GM12878 (cell line): Measurements from ENCODE around the gene CAMK2G. TPM values are rescaled to one million over a fixed set of nuclear protein-coding genes. Genes with fewer than 3 reads are reported as not detected.

Experiments
- ATAC-seq: fragments of 200-7000 bp; cut with Tn5 transposase; 3 replicates; pipeline ENCODE4 v1.9.1; 2020; ENCODE audit warnings: mild to moderate bottlenecking, moderate library complexity
- BruUV-seq: library from RNA; stranded (reverse); fragments of 400-500 nt; replicated peaks from 2 replicates; lab custom pipeline; 2021; lab: Mats Ljungman, UMichigan
- CTCF ChIA-PET: fragments of 300-600 bp; sonication (Branson Sonifier 250); formaldehyde crosslinking; extraction: SDS; loops from one replicate; lab custom pipeline; 2021; ENCODE audit warnings: inconsistent platforms; lab: Yijun Ruan, JAX
- POLR2A ChIA-PET: fragments of 350-600 bp; formaldehyde crosslinking; extraction: SDS; loops from one replicate; lab custom pipeline; 2021; ENCODE audit warnings: inconsistent platforms; lab: Charles Lee
- RAD21 ChIA-PET: fragments of 300-600 bp; sonication (Branson Sonifier 250); formaldehyde crosslinking; loops from one replicate; lab custom pipeline; 2023; ENCODE audit warnings: antibody characterized with exemption; ENCODE audit not compliant: unreplicated experiment; lab: Charles Lee
- SMC1A ChIA-PET: fragments of 300-600 bp; sonication (Branson Sonifier 250); formaldehyde crosslinking; loops from one replicate; lab custom pipeline; 2023; ENCODE audit not compliant: unreplicated experiment, uncharacterized antibody; lab: Charles Lee
- DNase-seq: peaks from one replicate; pipeline ENCODE4 v3.0.0-alpha.2; 2011; ENCODE audit warnings: low read depth, low spot score
- FAIRE-seq: peaks from 3 replicates; lab custom pipeline; 2011; peaks lifted over from hg19 to GRCh38; lab: Jason Lieb, UNC
- H2AFZ ChIP-seq: 2 replicates; pipeline ENCODE4 v1.6.0; 2011; ENCODE audit warnings: low read depth, low read length, control low read depth; ENCODE audit not compliant: control insufficient read depth
- H3K27ac ChIP-seq: 2 replicates; pipeline ENCODE4 v1.5.1; 2011; ENCODE audit warnings: control low read depth; ENCODE audit not compliant: control insufficient read depth, insufficient read depth
- H3K27me3 ChIP-seq, 2 experiments: replicated peaks in 1 of 2; 2 replicates each; pipeline versions ENCODE4 v1.6.0 to v1.6.1; 2011; ENCODE audit warnings: low read length in 1 of 2; ENCODE audit not compliant: control insufficient read depth in 2 of 2, insufficient read depth in 2 of 2
- H3K36me3 ChIP-seq, 2 experiments: 2 replicates each; pipeline ENCODE4 v1.5.1; 2011; ENCODE audit warnings: low read length in 1 of 2; ENCODE audit not compliant: control insufficient read depth in 2 of 2, insufficient read depth in 2 of 2
- H3K4me1 ChIP-seq: 2 replicates; pipeline ENCODE4 v1.6.1; 2011; ENCODE audit warnings: mild to moderate bottlenecking, low read length, moderate library complexity, mixed read lengths; ENCODE audit not compliant: control insufficient read depth, insufficient read depth
- H3K4me2 ChIP-seq: 2 replicates; pipeline ENCODE4 v1.6.0; 2011; ENCODE audit warnings: control low read depth; ENCODE audit not compliant: control insufficient read depth, insufficient read depth
- H3K4me3 ChIP-seq: fragments of 200-600 bp; sonication (generic); 2 replicates; pipeline ENCODE4 v1.5.1; 2016
- H3K79me2 ChIP-seq: 2 replicates; pipeline ENCODE4 v1.6.0; 2011; ENCODE audit warnings: low read length; ENCODE audit not compliant: control insufficient read depth, insufficient read depth
- H3K9ac ChIP-seq: 2 replicates; pipeline ENCODE4 v1.8.0; 2011; ENCODE audit warnings: low read length, control low read depth, mixed read lengths; ENCODE audit not compliant: control insufficient read depth, insufficient read depth
- H3K9me3 ChIP-seq: replicated peaks from 3 replicates; pipeline ENCODE4 v1.5.1; 2011; ENCODE audit warnings: mild to moderate bottlenecking, low read length; ENCODE audit not compliant: control insufficient read depth, insufficient read depth
- H4K20me1 ChIP-seq: 2 replicates; pipeline ENCODE4 v1.6.0; 2011; ENCODE audit not compliant: control insufficient read depth, insufficient read depth
- CREB1 ChIP-seq: IDR thresholded peaks from 2 replicates; pipeline ENCODE4 v1.6.1; 2012; ENCODE audit warnings: low read depth, mild to moderate bottlenecking, inconsistent platforms
- NR2F1 ChIP-seq: fragments of 450-650 bp; conservative IDR thresholded peaks from 2 replicates; pipeline ENCODE4 v1.6.1; 2017; ENCODE audit warnings: mild to moderate bottlenecking
- RUNX3 ChIP-seq: IDR thresholded peaks from 2 replicates; pipeline ENCODE4 v1.6.1; 2012; ENCODE audit warnings: low read length, inconsistent platforms
- WGBS: methylation state at CpG from one replicate; pipeline ENCODE4 v1.1.6; 2016; ENCODE audit warnings: low lambda C conversion rate; ENCODE audit not compliant: insufficient replicate concordance, insufficient coverage; ENCODE audit errors: missing lambda C conversion rate; 5-methylcytosine and 5-hydroxymethylcytosine counted together
- in situ Hi-C: fragments of 300-500 bp; cut with MboI; formaldehyde crosslinking; loops from 9 replicates; pipeline ENCODE4 v1.14.3; 2018; ENCODE audit warnings: mixed read lengths
- intact Hi-C: fragments of 100-400 bp; cut with micrococcal nuclease; formaldehyde crosslinking; loops from one replicate; pipeline ENCODE4 v1.14.2; 2022; ENCODE audit not compliant: unreplicated experiment
- polyA plus RNA-seq, 11 experiments: library from polyadenylated mRNA; depleted of rRNA in 4 of 11; unstranded in 6 of 11; stranded (reverse) in 5 of 11; fragments of >200 nt; fragmentation: Nextera tagmentation in 4 of 11; fragmentation: Illumina TruSeq in 1 of 11; extraction: Ambion mirVana in 4 of 11; extraction: Trizol in 1 of 11; gene quantifications; 1 replicate in 1 of 11; 2 replicates in 10 of 11; pipeline versions ENCODE4 v1.2.1 to v1.2.3, GENCODE V29; 2011 to 2016; ENCODE audit warnings: inconsistent platforms in 2 of 11, missing spikeins in 2 of 11, low read depth in 1 of 11
- total RNA-seq, 4 experiments: library from RNA; depleted of rRNA in 3 of 4; stranded (reverse); fragments of >200 nt in 3 of 4; fragmentation: Illumina TruSeq in 1 of 4; extraction: Trizol in 1 of 4; gene quantifications; 2 replicates each; pipeline versions ENCODE4 v1.2.1 to v1.2.3, GENCODE V29; 2013 to 2021
- TF ChIP-seq, protein P1 (sequence below): fragments of 450-650 bp; IDR thresholded peaks from 2 replicates; pipeline ENCODE4 v1.6.1; 2017; ENCODE audit warnings: mild to moderate bottlenecking

The CAMK2G gene
- total and polyA plus RNA-seq, 10 of the 15 experiments (the other 5 are each of a cell fraction or from before 2014, with no cell fraction given): 5.5 to 24.3 (median 16.9) TPM

DNA sequence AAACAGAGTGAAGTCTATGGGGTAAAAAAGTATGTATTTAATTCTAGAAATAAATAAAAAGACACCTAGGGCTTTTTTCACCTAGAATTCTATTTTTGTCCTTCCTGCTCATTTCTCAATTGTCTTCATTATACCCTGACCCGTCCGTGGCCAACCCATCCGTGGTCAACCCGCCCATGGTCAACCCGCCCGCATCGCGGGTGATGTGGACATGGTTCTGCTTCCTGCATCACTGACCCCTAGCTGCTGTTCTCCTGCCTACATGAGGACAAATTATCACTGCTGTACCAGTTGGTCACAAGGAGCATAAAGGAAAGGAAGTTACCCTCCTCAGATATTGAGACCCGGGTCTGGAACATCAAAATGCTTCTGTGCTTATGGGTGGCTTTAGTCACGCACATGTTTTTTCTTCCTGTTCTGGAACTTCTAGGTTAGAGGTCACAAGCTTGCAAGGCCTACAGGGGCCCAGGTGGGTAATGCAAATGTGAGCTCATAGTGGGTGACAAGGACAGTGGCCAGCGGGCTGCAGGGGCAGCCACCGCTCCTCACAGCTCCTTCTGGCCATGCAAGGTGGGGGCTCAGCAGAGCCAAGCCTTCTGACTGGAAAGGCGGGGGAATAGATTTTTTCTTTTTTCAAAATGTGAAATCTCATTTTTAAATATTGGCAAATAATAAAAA is 15.5 kb downstream of the CAMK2G start:
- 51% methylated on average over 13 of the region's 13 CpGs for WGBS
- Histone ChIP-seq H2AFZ (no peak overlapping the region), H3K27me3 (no peaks in the 10 kb centered on the region), H3K9me3 (no peaks in the 10 kb centered on the region), H3K4me1 (peaks cover 43% of the 10 kb centered on the region), H3K79me2 (no peaks in the 10 kb centered on the region; the same call in 1 of the 2 replicates), H3K4me3 (0 out of 2 replicates have a peak overlapping the region, but pooled peaks have one; percentile 24), H3K4me2 (peak overlapping the region; percentile 80), H4K20me1 (no peaks in the 10 kb centered on the region), H3K9ac (no peak overlapping the region), H3K27ac (peak overlapping the region; percentile 54), H3K36me3 (peaks cover 8 to 9% of the 10 kb centered on the region in 2 experiments; a peak in 2 of 4 replicates)
- DNase-seq: no peak
- SMC1A ChIA-PET: interaction anchor here (0.6 to 2.4 kb wide), 7 partner anchors 9 to 243 kb away, joined by 3 to 16 read pairs (median 4); partner anchors contain the start of gene CAMK2G
- CTCF ChIA-PET: interaction anchor here (0.7 to 2.2 kb wide), 11 partner anchors 9 to 222 kb away, joined by 3 to 29 read pairs (median 4); partner anchors contain the start of gene CAMK2G
- peak; percentile 39 for ATAC-seq
- intact Hi-C loops (no loop called here), in situ Hi-C loops (no loop called here)
- no TSS peak for BruUV-seq
- TF ChIP-seq, protein P1, sequence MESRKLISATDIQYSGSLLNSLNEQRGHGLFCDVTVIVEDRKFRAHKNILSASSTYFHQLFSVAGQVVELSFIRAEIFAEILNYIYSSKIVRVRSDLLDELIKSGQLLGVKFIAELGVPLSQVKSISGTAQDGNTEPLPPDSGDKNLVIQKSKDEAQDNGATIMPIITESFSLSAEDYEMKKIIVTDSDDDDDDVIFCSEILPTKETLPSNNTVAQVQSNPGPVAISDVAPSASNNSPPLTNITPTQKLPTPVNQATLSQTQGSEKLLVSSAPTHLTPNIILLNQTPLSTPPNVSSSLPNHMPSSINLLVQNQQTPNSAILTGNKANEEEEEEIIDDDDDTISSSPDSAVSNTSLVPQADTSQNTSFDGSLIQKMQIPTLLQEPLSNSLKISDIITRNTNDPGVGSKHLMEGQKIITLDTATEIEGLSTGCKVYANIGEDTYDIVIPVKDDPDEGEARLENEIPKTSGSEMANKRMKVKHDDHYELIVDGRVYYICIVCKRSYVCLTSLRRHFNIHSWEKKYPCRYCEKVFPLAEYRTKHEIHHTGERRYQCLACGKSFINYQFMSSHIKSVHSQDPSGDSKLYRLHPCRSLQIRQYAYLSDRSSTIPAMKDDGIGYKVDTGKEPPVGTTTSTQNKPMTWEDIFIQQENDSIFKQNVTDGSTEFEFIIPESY: peak; percentile 93
- TF ChIP-seq RUNX3 (peak; percentile 29; the same call in 1 of the 2 replicates), CREB1 (no peak), NR2F1 (peak; percentile 39; the same call in 1 of the 2 replicates)
- POLR2A ChIA-PET: interaction anchor here (0.5 to 1.5 kb wide), 4 partner anchors 9 to 90 kb away, joined by 4 to 8 read pairs (median 5); no protein-coding TSS in a partner anchor
- RAD21 ChIA-PET: interaction anchor here (0.6 to 12.8 kb wide), 4 partner anchors 9 to 104 kb away, joined by 3 to 149 read pairs (median 6); partner anchors contain the start of gene CAMK2G
- FAIRE-seq: no peak
